DOHH2 (cell line): ENCODE measurements around the gene SEC24B.
A peak's percentile ranks its signal among the peaks of the same experiment; 100 is the strongest.

Experiments used
- H3F3A ChIP-seq: fragments of 200-600 bp; sonication (generic), shearing (Covaris generic); 2 replicates; pipeline ENCODE4 v1.6.0; 2016; ENCODE audit warnings: antibody characterized with exemption, mild to moderate bottlenecking; ENCODE audit not compliant: control insufficient read depth, insufficient read depth
- H3K27ac ChIP-seq: fragments of 200-600 bp; sonication (generic); 2 replicates; pipeline ENCODE4 v1.5.1; 2014; ENCODE audit warnings: low read depth, mild to moderate bottlenecking, low read length, moderate library complexity
- H3K27me3 ChIP-seq: fragments of 200-600 bp; sonication (generic); 2 replicates; pipeline ENCODE4 v1.6.1; 2014; ENCODE audit warnings: mild to moderate bottlenecking, low read length, mixed read lengths; ENCODE audit not compliant: control insufficient read depth
- H3K36me3 ChIP-seq: fragments of 200-600 bp; sonication (generic); 2 replicates; pipeline ENCODE4 v1.6.1; 2014; ENCODE audit warnings: mild to moderate bottlenecking, low read length, moderate library complexity, mixed read lengths; ENCODE audit not compliant: control insufficient read depth
- H3K4me1 ChIP-seq: fragments of 200-600 bp; sonication (generic); 2 replicates; pipeline ENCODE4 v1.6.1; 2014; ENCODE audit warnings: mild to moderate bottlenecking, low read length, mixed read lengths; ENCODE audit not compliant: control insufficient read depth
- H3K4me2 ChIP-seq: fragments of 200-600 bp; sonication (generic); 2 replicates; pipeline ENCODE4 v1.6.0; 2014; ENCODE audit warnings: mild to moderate bottlenecking, low read length, moderate library complexity
- H3K4me3 ChIP-seq: fragments of 200-600 bp; sonication (generic); 2 replicates; pipeline ENCODE4 v1.5.1; 2014; ENCODE audit warnings: mild to moderate bottlenecking, low read length, mixed read lengths
- H3K79me2 ChIP-seq: fragments of 200-600 bp; sonication (generic); 2 replicates; pipeline ENCODE4 v1.6.1; 2014; ENCODE audit warnings: mild to moderate bottlenecking, low read length, mixed read lengths; ENCODE audit not compliant: control insufficient read depth
- H3K9me2 ChIP-seq: fragments of 200-600 bp; sonication (generic); replicated peaks from 2 replicates; pipeline ENCODE4 v1.6.1; 2014; ENCODE audit warnings: mild to moderate bottlenecking, low read length, mixed read lengths; ENCODE audit not compliant: control insufficient read depth
- H3K9me3 ChIP-seq: fragments of 200-600 bp; sonication (generic); 2 replicates; pipeline ENCODE4 v1.6.1; 2014; ENCODE audit warnings: antibody characterized with exemption, low read length, mixed read lengths; ENCODE audit not compliant: control insufficient read depth, insufficient read depth
- H4K20me1 ChIP-seq: fragments of 200-600 bp; sonication (generic); 2 replicates; pipeline ENCODE4 v1.6.0; 2014; ENCODE audit warnings: low read depth, mild to moderate bottlenecking, antibody characterized with exemption, low read length, moderate library complexity; ENCODE audit not compliant: control insufficient read depth, insufficient read depth
- CTCF ChIP-seq: fragments of 200-600 bp; sonication (generic); IDR thresholded peaks from one replicate; pipeline ENCODE4 v1.5.1; 2014; ENCODE audit warnings: antibody characterized with exemption, mild to moderate bottlenecking, low read depth, low read length; ENCODE audit not compliant: poor library complexity, severe bottlenecking
- EZH2phosphoT487 ChIP-seq: fragments of 200-600 bp; sonication (generic); IDR thresholded peaks from 2 replicates; pipeline ENCODE4 v1.6.1; 2017; ENCODE audit warnings: borderline replicate concordance, mild to moderate bottlenecking, antibody characterized with exemption, low read length, moderate library complexity, mixed read lengths

SEC24B gene

GRCh38 chr4:109389369-109390114, 44.1 kb upstream of the SEC24B start:
- H3K4me3 ChIP-seq, result no peak overlapping the region
- no peaks in the 10 kb centered on the region for H4K20me1 ChIP-seq
- H3K27me3 ChIP-seq, result no peaks in the 10 kb centered on the region
- peak overlapping the region; percentile 22 for H3K4me2 ChIP-seq
- TF ChIP-seq CTCF (no peak), EZH2phosphoT487 (no peak)
- H3K27ac ChIP-seq, result no peak overlapping the region
- H3K36me3 ChIP-seq, result no peaks in the 10 kb centered on the region
- no peaks in the 10 kb centered on the region for H3K9me3 ChIP-seq
- H3K4me1 ChIP-seq, result peaks cover 29% of the 10 kb centered on the region
- no peaks in the 10 kb centered on the region for H3K79me2 ChIP-seq
- no peaks in the 10 kb centered on the region for H3F3A ChIP-seq
- H3K9me2 ChIP-seq, result no peaks in the 10 kb centered on the region

- Histone ChIP-seq H3K4me3 (no peak overlapping the region), H3K27me3 (no peaks in the 10 kb centered on the region), H3K36me3 (no peaks in the 10 kb centered on the region), H3F3A (no peaks in the 10 kb centered on the region), H3K27ac (no peak overlapping the region), H3K9me2 (no peaks in the 10 kb centered on the region), H4K20me1 (no peaks in the 10 kb centered on the region), H3K4me1 (peaks cover 36% of the 10 kb centered on the region), H3K79me2 (no peaks in the 10 kb centered on the region), H3K4me2 (peak overlapping the region; percentile 22), H3K9me3 (no peaks in the 10 kb centered on the region)
- TF ChIP-seq CTCF (no peak), EZH2phosphoT487 (no peak)
Measured at GRCh38 chr4:109390115-109390768, 43.4 kb upstream of the SEC24B start.

GRCh38 chr4:109395694-109396093, 37.9 kb upstream of the SEC24B start:
- no peaks in the 10 kb centered on the region for H3F3A ChIP-seq
- H3K9me2 ChIP-seq, result no peaks in the 10 kb centered on the region
- H3K4me2 ChIP-seq, result peak overlapping the region; percentile 44
- no peaks in the 10 kb centered on the region for H3K36me3 ChIP-seq
- H3K9me3 ChIP-seq, result no peaks in the 10 kb centered on the region
- H3K27ac ChIP-seq, result peak overlapping the region; percentile 45
- H3K79me2 ChIP-seq, result no peaks in the 10 kb centered on the region
- H4K20me1 ChIP-seq, result no peaks in the 10 kb centered on the region
- TF ChIP-seq EZH2phosphoT487 (no peak), CTCF (no peak)
- H3K27me3 ChIP-seq, result no peaks in the 10 kb centered on the region
- peak overlapping the region; percentile 46 for H3K4me3 ChIP-seq
- peaks cover 32% of the 10 kb centered on the region for H3K4me1 ChIP-seq
